Mesenchymal stem cell (in vitro differentiated cells and primary cell): Measurements from ENCODE around the gene CSNK1E.
A peak's percentile ranks its signal among the peaks of the same experiment; 100 is the strongest.

ENCODE experiments used
- DNase-seq: peaks from one replicate; pipeline ENCODE4 v3.0.0-alpha.2; 2013
- H2AFZ ChIP-seq: one replicate; pipeline ENCODE4 v1.6.1; 2013; ENCODE audit warnings: low read depth, mild to moderate bottlenecking, control low read depth, inconsistent platforms, low read length, moderate library complexity
- H2AK5ac ChIP-seq: 2 replicates; pipeline ENCODE4 v1.6.1; 2013; ENCODE audit warnings: low read length, moderate library complexity, mild to moderate bottlenecking, inconsistent platforms; ENCODE audit not compliant: severe bottlenecking
- H2BK120ac ChIP-seq: one replicate; pipeline ENCODE4 v1.6.1; 2013; ENCODE audit warnings: low read depth, mild to moderate bottlenecking, inconsistent platforms, low read length, moderate library complexity
- H2BK12ac ChIP-seq, 2 experiments: one replicate each; pipeline ENCODE4 v1.6.1; 2013; ENCODE audit warnings: inconsistent platforms in 2 of 2, low read length in 2 of 2, mild to moderate bottlenecking in 2 of 2, moderate library complexity in 2 of 2, control low read depth in 1 of 2
- H2BK15ac ChIP-seq: one replicate; pipeline ENCODE4 v1.6.1; 2013; ENCODE audit warnings: mild to moderate bottlenecking, low read depth, inconsistent platforms; ENCODE audit not compliant: poor library complexity, severe bottlenecking
- H2BK5ac ChIP-seq: 2 replicates; pipeline ENCODE4 v1.6.1; 2013; ENCODE audit warnings: low read depth, mild to moderate bottlenecking, low read length, control low read depth, inconsistent platforms; ENCODE audit not compliant: poor library complexity, severe bottlenecking
- H3K14ac ChIP-seq, 2 experiments: one replicate each; pipeline ENCODE4 v1.6.1; 2013; ENCODE audit warnings: inconsistent platforms in 2 of 2, low read length in 2 of 2, control low read depth in 1 of 2, mild to moderate bottlenecking in 1 of 2, moderate library complexity in 1 of 2
- H3K18ac ChIP-seq, 2 experiments: one replicate each; pipeline ENCODE4 v1.6.1; 2013; ENCODE audit warnings: inconsistent platforms in 2 of 2, low read length in 2 of 2, control low read depth in 1 of 2, low read depth in 1 of 2, mild to moderate bottlenecking in 1 of 2
- H3K23ac ChIP-seq, 2 experiments: one replicate each; pipeline ENCODE4 v1.6.1; 2013; ENCODE audit warnings: inconsistent platforms in 2 of 2, low read length in 2 of 2, mild to moderate bottlenecking in 2 of 2, moderate library complexity in 2 of 2, control low read depth in 1 of 2
- H3K27ac ChIP-seq: 2 replicates; pipeline ENCODE4 v1.5.1; 2013; ENCODE audit warnings: mild to moderate bottlenecking, moderate library complexity, low read length, control low read depth, inconsistent platforms; ENCODE audit not compliant: poor library complexity, severe bottlenecking
- H3K27me3 ChIP-seq, 2 experiments: 2 replicates each; pipeline versions ENCODE4 v1.6.1 to v1.7.0; 2013; ENCODE audit warnings: low read length in 2 of 2, mild to moderate bottlenecking in 2 of 2, moderate library complexity in 2 of 2, control low read depth in 1 of 2, inconsistent platforms in 1 of 2; ENCODE audit not compliant: control insufficient read depth in 1 of 2, insufficient read depth in 1 of 2
- H3K36me3 ChIP-seq, 2 experiments: 2 replicates each; pipeline versions ENCODE4 v1.6.1 to v1.7.0; 2013; ENCODE audit warnings: low read length in 2 of 2, control low read depth in 1 of 2, inconsistent platforms in 1 of 2, low read depth in 1 of 2, mild to moderate bottlenecking in 1 of 2; ENCODE audit not compliant: insufficient read depth in 2 of 2, control insufficient read depth in 1 of 2
- H3K4ac ChIP-seq, 2 experiments: one replicate each; pipeline ENCODE4 v1.6.1; 2013; ENCODE audit warnings: inconsistent platforms in 2 of 2, low read length in 2 of 2, mild to moderate bottlenecking in 2 of 2, moderate library complexity in 2 of 2, control low read depth in 1 of 2, low read depth in 1 of 2
- H3K4me1 ChIP-seq: 2 replicates; pipeline ENCODE4 v1.6.1; 2013; ENCODE audit warnings: low read depth, low read length, control low read depth; ENCODE audit not compliant: control insufficient read depth, insufficient read depth
- H3K4me2 ChIP-seq: 2 replicates; pipeline ENCODE4 v1.6.1; 2013; ENCODE audit warnings: low read length, mild to moderate bottlenecking, inconsistent platforms; ENCODE audit not compliant: poor library complexity, severe bottlenecking
- H3K4me3 ChIP-seq, 2 experiments: 2 replicates each; pipeline versions ENCODE4 v1.5.1 to v1.7.0; 2013; ENCODE audit warnings: low read length in 2 of 2, mild to moderate bottlenecking in 2 of 2, control low read depth in 1 of 2, low read depth in 1 of 2; ENCODE audit not compliant: insufficient read depth in 1 of 2
- H3K79me1 ChIP-seq: replicated peaks from 2 replicates; pipeline ENCODE4 v1.6.1; 2013; ENCODE audit warnings: mild to moderate bottlenecking, control low read depth, low read length, inconsistent platforms; ENCODE audit not compliant: poor library complexity, severe bottlenecking
- H3K9ac ChIP-seq: 2 replicates; pipeline ENCODE4 v1.7.0; 2013; ENCODE audit warnings: mild to moderate bottlenecking, low read length, moderate library complexity
- H3K9me3 ChIP-seq: 2 replicates; pipeline ENCODE4 v1.7.0; 2013; ENCODE audit warnings: mild to moderate bottlenecking, low read length; ENCODE audit not compliant: control insufficient read depth
- H4K8ac ChIP-seq: one replicate; pipeline ENCODE4 v1.6.1; 2013; ENCODE audit warnings: inconsistent platforms, mild to moderate bottlenecking, low read length, moderate library complexity
- H4K91ac ChIP-seq: one replicate; pipeline ENCODE4 v1.6.1; 2013; ENCODE audit warnings: mild to moderate bottlenecking, low read length, inconsistent platforms
- WGBS: methylation state at CpG from one replicate; pipeline ENCODE4 v1.1.7; 2013; ENCODE audit warnings: mixed read lengths; 5-methylcytosine and 5-hydroxymethylcytosine counted together

CSNK1E gene

DNA sequence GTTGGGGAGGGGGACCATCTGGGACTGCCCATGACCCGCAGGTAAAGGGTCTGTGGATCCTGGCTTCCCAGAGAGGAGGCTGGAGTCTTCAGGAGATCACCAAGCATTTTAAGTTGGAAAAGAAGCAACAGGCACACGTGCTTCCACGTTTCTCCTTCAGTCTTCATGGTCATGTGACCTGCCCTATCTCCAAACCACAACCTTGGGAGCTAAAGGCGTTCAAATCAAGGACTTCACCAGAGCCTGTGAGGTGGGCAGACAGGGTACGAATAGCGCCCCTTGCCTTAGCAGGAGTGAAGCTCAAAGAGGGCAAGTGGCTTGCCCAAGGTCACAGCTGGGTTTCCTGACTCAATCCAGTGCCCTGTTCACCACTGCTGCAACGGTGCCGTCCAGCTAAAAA lies 51.1 kb downstream of the CSNK1E start:
- Histone ChIP-seq H3K14ac (no peak overlapping the region), H2AK5ac (no peak overlapping the region), H3K4ac (no peak overlapping the region), H3K9ac (no peak overlapping the region), H2BK12ac (no peak overlapping the region), H3K9me3 (no peaks in the 10 kb centered on the region), H3K36me3 (peaks cover 17 to 55% of the 10 kb centered on the region in 2 experiments), H2AFZ (no peak overlapping the region), H3K4me2 (no peak overlapping the region), H3K79me1 (peaks cover 3% of the 10 kb centered on the region), H3K18ac (peak overlapping the region in 1 of 2 experiments; percentile 4), H3K27ac (no peak overlapping the region), H3K27me3 (no peaks in the 10 kb centered on the region), H2BK5ac (no peak overlapping the region), H4K91ac (no peak overlapping the region), H3K4me1 (peaks cover 30% of the 10 kb centered on the region), H2BK15ac (no peak overlapping the region), H3K23ac (no peak overlapping the region), H3K4me3 (no peak overlapping the region), H2BK120ac (no peak overlapping the region), H4K8ac (no peak overlapping the region)
- WGBS: 68% methylated on average over 8 of the region's 8 CpGs
- no peak for DNase-seq

DNA sequence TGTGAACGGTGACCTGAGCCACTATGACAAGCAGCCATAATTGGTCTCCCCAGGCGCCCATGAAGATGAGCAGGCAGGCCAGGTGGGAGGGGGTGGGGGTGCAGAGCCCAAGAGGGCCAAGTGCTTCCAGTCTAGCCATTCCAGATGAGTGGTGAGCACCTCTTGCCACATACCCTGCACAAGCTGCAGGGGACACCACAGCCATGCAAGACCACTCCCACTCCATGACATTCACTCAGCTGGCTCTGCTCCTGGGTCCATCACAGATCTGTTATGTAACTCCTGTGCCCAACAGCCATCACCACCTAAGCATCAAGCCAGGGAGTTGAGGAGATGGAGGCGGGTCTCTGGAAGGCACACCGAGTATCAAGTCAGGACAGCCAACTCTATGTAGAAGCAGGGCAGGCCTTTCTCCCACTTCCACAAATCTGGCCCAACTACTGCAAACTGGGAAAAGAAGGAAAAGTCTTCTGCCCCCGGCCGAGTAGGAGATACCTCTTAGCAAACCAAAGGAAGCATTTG lies 52.9 kb downstream of the CSNK1E start:
- Histone ChIP-seq H2BK120ac (no peak overlapping the region), H2BK15ac (no peak overlapping the region), H2AK5ac (no peak overlapping the region), H4K91ac (no peak overlapping the region), H3K36me3 (peaks cover 17 to 49% of the 10 kb centered on the region in 2 experiments), H4K8ac (peak overlapping the region; percentile 51), H3K14ac (no peak overlapping the region), H3K9me3 (no peaks in the 10 kb centered on the region), H3K4me2 (no peak overlapping the region), H3K27me3 (no peaks in the 10 kb centered on the region), H3K4me3 (no peak overlapping the region), H2BK5ac (no peak overlapping the region), H3K4ac (no peak overlapping the region), H3K23ac (no peak overlapping the region), H3K4me1 (peaks cover 20% of the 10 kb centered on the region), H3K18ac (no peak overlapping the region), H3K79me1 (peaks cover 8% of the 10 kb centered on the region), H2BK12ac (no peak overlapping the region), H3K9ac (no peak overlapping the region), H3K27ac (no peak overlapping the region), H2AFZ (no peak overlapping the region)
- 92% methylated on average over 6 of the region's 6 CpGs for WGBS
- DNase-seq: no peak

DNA sequence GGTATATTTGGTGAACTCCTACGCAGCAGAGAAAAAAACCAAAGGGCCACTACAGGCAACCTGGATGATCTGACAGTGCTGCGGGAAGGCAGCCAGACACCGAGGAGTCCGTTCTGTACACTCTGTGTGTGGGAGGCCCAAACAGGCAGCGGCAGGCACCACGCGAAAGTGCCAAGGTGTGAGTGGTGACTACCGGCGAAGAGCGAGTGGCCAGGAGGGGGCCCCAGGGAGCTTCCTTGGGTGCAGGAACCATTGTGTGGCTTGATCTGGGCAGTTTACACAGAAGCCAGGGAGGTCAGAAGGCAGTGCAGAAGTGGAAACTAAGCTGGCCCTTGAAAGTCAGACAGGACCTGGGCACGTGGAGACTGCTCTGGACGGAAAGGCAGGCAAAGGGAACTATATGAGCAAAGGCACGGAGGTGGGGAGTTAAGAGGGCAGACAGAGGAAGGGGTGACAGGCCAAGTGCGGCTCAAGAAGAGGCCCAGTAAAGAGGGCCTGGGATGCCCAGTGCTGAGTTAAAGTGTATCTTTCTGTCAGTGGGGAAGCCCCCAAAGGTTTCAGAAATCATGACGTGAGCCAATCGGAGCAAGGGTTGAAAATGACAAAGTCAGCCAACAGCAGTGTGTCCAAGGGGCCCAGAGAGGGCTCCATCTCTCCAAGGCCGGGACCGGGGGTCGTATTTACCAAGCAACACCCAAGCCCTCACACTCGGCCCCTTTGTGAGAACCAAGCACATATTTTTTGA lies 55.0 kb downstream of the CSNK1E start:
- H3K27me3 ChIP-seq: no peaks in the 10 kb centered on the region
- H2AFZ ChIP-seq: no peak overlapping the region
- no peak overlapping the region for H3K18ac ChIP-seq
- H3K9me3 ChIP-seq: no peaks in the 10 kb centered on the region
- H3K4ac ChIP-seq: peak overlapping the region in 1 of 2 experiments; percentile 15
- H2BK15ac ChIP-seq: no peak overlapping the region
- H3K4me2 ChIP-seq: no peak overlapping the region
- H3K23ac ChIP-seq: no peak overlapping the region
- no peak for DNase-seq
- H3K9ac ChIP-seq: no peak overlapping the region
- H4K8ac ChIP-seq: no peak overlapping the region
- H2BK120ac ChIP-seq: no peak overlapping the region
- peaks cover 18% of the 10 kb centered on the region for H3K79me1 ChIP-seq
- 84% methylated on average over 20 of the region's 20 CpGs for WGBS
- no peak overlapping the region for H3K14ac ChIP-seq
- H3K27ac ChIP-seq: no peak overlapping the region
- H2AK5ac ChIP-seq: no peak overlapping the region
- no peak overlapping the region for H2BK12ac ChIP-seq
- peaks cover 17 to 42% of the 10 kb centered on the region in 2 experiments for H3K36me3 ChIP-seq
- peaks cover 20% of the 10 kb centered on the region for H3K4me1 ChIP-seq
- no peak overlapping the region for H3K4me3 ChIP-seq
- H2BK5ac ChIP-seq: no peak overlapping the region
- H4K91ac ChIP-seq: no peak overlapping the region

DNA sequence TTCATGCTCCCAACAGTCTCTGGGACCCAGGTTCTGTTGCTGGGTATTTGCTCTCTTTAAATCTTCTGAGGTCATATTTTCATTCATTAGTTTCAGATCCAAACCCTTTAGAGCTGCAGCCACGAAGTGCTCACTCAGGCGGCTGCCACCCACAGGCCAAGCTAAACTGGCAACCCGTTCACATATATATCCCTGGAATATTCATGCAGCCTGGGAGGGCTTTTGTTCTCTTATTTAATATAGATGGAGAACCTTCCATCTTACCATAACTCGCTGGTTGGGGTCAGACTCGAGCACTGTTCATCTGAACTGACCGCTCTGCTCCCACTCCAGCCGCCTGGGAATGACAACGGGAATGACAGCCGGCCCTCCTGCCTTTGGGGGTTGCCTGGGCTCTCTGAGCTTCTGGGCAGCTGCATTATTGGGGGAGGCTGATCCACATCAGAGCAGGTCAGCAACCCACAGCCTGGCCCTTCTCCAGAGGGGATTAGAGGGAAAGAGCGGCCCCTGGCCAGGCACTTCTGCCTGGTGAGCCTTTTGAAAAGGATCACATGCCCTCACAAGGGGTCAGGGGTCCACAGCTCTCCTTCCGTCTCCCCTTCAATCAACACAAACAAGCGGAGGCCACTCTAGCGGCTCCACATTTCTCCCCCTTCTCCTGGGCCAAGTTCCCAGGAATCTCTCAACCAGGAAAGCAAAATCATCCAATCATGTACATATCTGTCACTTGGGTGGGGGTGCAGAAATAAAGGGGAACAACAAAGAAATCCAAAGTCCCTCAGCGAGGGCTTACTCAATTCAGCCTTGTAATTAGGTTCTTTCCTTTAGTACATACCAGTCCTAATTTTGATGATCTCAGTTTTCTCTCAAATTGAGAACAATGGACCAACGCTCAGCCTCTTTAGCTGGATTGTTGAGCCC lies 56.2 kb downstream of the CSNK1E start:
- Histone ChIP-seq H2AK5ac (no peak overlapping the region), H3K4ac (no peak overlapping the region), H3K27me3 (no peaks in the 10 kb centered on the region), H2BK120ac (no peak overlapping the region), H2BK12ac (no peak overlapping the region), H3K27ac (no peak overlapping the region), H3K9ac (peak overlapping the region; percentile 80), H4K91ac (no peak overlapping the region), H3K79me1 (peaks cover 18% of the 10 kb centered on the region), H3K14ac (no peak overlapping the region), H3K4me2 (no peak overlapping the region), H3K23ac (peak overlapping the region in 1 of 2 experiments; percentile 27), H3K36me3 (peaks cover 15 to 40% of the 10 kb centered on the region in 2 experiments), H3K9me3 (no peaks in the 10 kb centered on the region), H3K18ac (no peak overlapping the region), H3K4me1 (peaks cover 17% of the 10 kb centered on the region), H2AFZ (no peak overlapping the region), H4K8ac (peak overlapping the region; percentile 59), H2BK5ac (no peak overlapping the region), H2BK15ac (no peak overlapping the region), H3K4me3 (peak overlapping the region in 1 of 2 experiments; percentile 67)
- DNase-seq: no peak
- WGBS: 65% methylated on average over 14 of the region's 15 CpGs
